ENCODE data around the gene DBI. TPM values are rescaled to one million over a fixed set of nuclear protein-coding genes. Genes with fewer than 3 reads are reported as not detected.
A peak's percentile ranks its signal among the peaks of the same experiment; 100 is the strongest.

The DBI gene
- total and polyA plus RNA-seq, 2 donors (not counting 1 experiment from before 2014, with no cell fraction given) = 128 to 653 TPM

DNA sequence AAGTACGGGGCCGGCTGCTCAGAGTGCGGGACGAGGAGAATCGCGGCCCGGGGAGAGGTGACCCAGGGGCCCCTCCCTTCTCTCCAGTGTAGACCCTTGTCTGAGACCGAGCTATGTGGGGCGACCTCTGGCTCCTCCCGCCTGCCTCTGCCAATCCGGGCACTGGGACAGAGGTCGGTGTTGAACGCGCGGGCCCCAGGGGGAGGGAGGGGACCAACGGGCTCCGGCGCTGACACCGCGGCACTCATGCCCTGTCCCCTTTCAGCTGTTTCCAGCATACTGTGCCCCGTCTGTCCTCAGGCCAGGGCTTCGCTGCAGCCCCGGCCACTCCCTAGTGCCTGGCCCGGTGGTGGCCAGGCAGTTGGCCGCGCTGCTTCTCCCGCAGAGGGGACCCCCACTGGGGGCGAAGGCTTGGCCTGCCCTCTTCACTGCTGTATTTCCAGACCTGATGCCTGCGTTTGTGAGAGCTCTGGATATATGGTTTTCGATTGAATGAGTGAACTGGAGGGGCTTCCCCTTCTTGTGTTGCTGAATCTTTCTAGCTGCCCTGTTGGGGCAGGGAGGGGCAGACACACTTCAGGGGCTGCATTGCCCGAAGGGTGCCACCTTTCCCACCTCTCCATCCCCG is 809 bp downstream of the DBI start:
- Histone ChIP-seq H4K20me1 (ENCODE audit: control insufficient read depth, extremely low read depth, insufficient read depth, low read length) (no peaks in the 10 kb centered on the region), H2AFZ (ENCODE audit: low read length) (peak overlapping the region; percentile 91), H3K9ac (ENCODE audit: insufficient read depth, low read length) (peak overlapping the region; percentile 75), H3K4me1 (ENCODE audit: control insufficient read depth, extremely low read depth, insufficient read depth, low read length) (peaks cover 7% of the 10 kb centered on the region), H3K27ac (ENCODE audit: insufficient read depth, low read length) (peak overlapping the region; percentile 64), H3K79me2 (ENCODE audit: control insufficient read depth, insufficient read depth, low read length) (peaks cover 32% of the 10 kb centered on the region), H3K36me3 (ENCODE audit: control insufficient read depth, insufficient read depth, low read length) (peaks cover 25% of the 10 kb centered on the region), H3K4me3 (replicated peaks in 1 of 4; ENCODE audit: control extremely low read depth in 1 of 4, insufficient read depth in 1 of 4, low read depth in 3 of 4, low read length in 4 of 4) (peak overlapping the region; percentile 92 to 100 (median 94)), H3K4me2 (ENCODE audit: extremely low read depth, insufficient read depth, low read length) (peak overlapping the region; percentile 96), H3K9me3 (ENCODE audit: control insufficient read depth, insufficient read depth, low read depth, low read length) (no peaks in the 10 kb centered on the region), H3K27me3 (ENCODE audit: control insufficient read depth, insufficient read depth, low read length) (no peaks in the 10 kb centered on the region)
- peak; percentile 8 to 11 for DNase-seq (ENCODE audit: low read depth in 2 of 2)
- TF ChIP-seq, protein P1, sequence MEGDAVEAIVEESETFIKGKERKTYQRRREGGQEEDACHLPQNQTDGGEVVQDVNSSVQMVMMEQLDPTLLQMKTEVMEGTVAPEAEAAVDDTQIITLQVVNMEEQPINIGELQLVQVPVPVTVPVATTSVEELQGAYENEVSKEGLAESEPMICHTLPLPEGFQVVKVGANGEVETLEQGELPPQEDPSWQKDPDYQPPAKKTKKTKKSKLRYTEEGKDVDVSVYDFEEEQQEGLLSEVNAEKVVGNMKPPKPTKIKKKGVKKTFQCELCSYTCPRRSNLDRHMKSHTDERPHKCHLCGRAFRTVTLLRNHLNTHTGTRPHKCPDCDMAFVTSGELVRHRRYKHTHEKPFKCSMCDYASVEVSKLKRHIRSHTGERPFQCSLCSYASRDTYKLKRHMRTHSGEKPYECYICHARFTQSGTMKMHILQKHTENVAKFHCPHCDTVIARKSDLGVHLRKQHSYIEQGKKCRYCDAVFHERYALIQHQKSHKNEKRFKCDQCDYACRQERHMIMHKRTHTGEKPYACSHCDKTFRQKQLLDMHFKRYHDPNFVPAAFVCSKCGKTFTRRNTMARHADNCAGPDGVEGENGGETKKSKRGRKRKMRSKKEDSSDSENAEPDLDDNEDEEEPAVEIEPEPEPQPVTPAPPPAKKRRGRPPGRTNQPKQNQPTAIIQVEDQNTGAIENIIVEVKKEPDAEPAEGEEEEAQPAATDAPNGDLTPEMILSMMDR (conservative IDR thresholded peaks at IDR 0.05 in 1 of 2, IDR thresholded peaks at IDR 0.05 in 1 of 2; ENCODE audit: low read depth in 1 of 2, low read length in 2 of 2) = no peak
- TF ChIP-seq EZH2 (IDR thresholded peaks at IDR 0.05; ENCODE audit: low read length, missing control alignments) = no peak

GRCh38 chr2:119369845-119370244 is 3.1 kb downstream of the DBI start:
- Histone ChIP-seq H3K27ac (ENCODE audit: insufficient read depth, low read length) (no peak overlapping the region), H3K4me3 (replicated peaks in 1 of 4; ENCODE audit: control extremely low read depth in 1 of 4, insufficient read depth in 1 of 4, low read depth in 3 of 4, low read length in 4 of 4) (no peak overlapping the region), H2AFZ (ENCODE audit: low read length) (no peak overlapping the region), H3K79me2 (ENCODE audit: control insufficient read depth, insufficient read depth, low read length) (peaks cover 32% of the 10 kb centered on the region), H3K4me2 (ENCODE audit: extremely low read depth, insufficient read depth, low read length) (no peak overlapping the region), H3K27me3 (ENCODE audit: control insufficient read depth, insufficient read depth, low read length) (no peaks in the 10 kb centered on the region), H3K4me1 (ENCODE audit: control insufficient read depth, extremely low read depth, insufficient read depth, low read length) (peaks cover 7% of the 10 kb centered on the region), H3K9me3 (ENCODE audit: control insufficient read depth, insufficient read depth, low read depth, low read length) (no peaks in the 10 kb centered on the region), H3K36me3 (ENCODE audit: control insufficient read depth, insufficient read depth, low read length) (peaks cover 34% of the 10 kb centered on the region), H4K20me1 (ENCODE audit: control insufficient read depth, extremely low read depth, insufficient read depth, low read length) (no peaks in the 10 kb centered on the region), H3K9ac (ENCODE audit: insufficient read depth, low read length) (no peak overlapping the region)
- TF ChIP-seq, protein P1 (conservative IDR thresholded peaks at IDR 0.05 in 1 of 2, IDR thresholded peaks at IDR 0.05 in 1 of 2; ENCODE audit: low read depth in 1 of 2, low read length in 2 of 2) = no peak
- TF ChIP-seq EZH2 (IDR thresholded peaks at IDR 0.05; ENCODE audit: low read length, missing control alignments) = no peak
- no peak for DNase-seq (ENCODE audit: low read depth in 2 of 2)

- no peaks in the 10 kb centered on the region for H3K27me3 ChIP-seq (ENCODE audit: control insufficient read depth, insufficient read depth, low read length)
- H3K9ac ChIP-seq (ENCODE audit: insufficient read depth, low read length) = no peak overlapping the region
- H3K9me3 ChIP-seq (ENCODE audit: control insufficient read depth, insufficient read depth, low read depth, low read length) = no peaks in the 10 kb centered on the region
- no peak for DNase-seq (ENCODE audit: low read depth in 2 of 2)
- H3K4me1 ChIP-seq (ENCODE audit: control insufficient read depth, extremely low read depth, insufficient read depth, low read length) = peaks cover 7% of the 10 kb centered on the region
- H3K79me2 ChIP-seq (ENCODE audit: control insufficient read depth, insufficient read depth, low read length) = peaks cover 25% of the 10 kb centered on the region
- no peak overlapping the region for H2AFZ ChIP-seq (ENCODE audit: low read length)
- no peaks in the 10 kb centered on the region for H4K20me1 ChIP-seq (ENCODE audit: control insufficient read depth, extremely low read depth, insufficient read depth, low read length)
- H3K36me3 ChIP-seq (ENCODE audit: control insufficient read depth, insufficient read depth, low read length) = peaks cover 34% of the 10 kb centered on the region
- no peak overlapping the region for H3K4me3 ChIP-seq (replicated peaks in 1 of 4; ENCODE audit: control extremely low read depth in 1 of 4, insufficient read depth in 1 of 4, low read depth in 3 of 4, low read length in 4 of 4)
- H3K4me2 ChIP-seq (ENCODE audit: extremely low read depth, insufficient read depth, low read length) = no peak overlapping the region
- TF ChIP-seq, protein P1 (conservative IDR thresholded peaks at IDR 0.05 in 1 of 2, IDR thresholded peaks at IDR 0.05 in 1 of 2; ENCODE audit: low read depth in 1 of 2, low read length in 2 of 2) = no peak
- no peak for TF ChIP-seq EZH2 (IDR thresholded peaks at IDR 0.05; ENCODE audit: low read length, missing control alignments)
- no peak overlapping the region for H3K27ac ChIP-seq (ENCODE audit: insufficient read depth, low read length)
Measured at GRCh38 chr2:119371111-119371510, 4.3 kb downstream of the DBI start.

All from fibroblast of lung (primary cell).